Measurements from ENCODE around the gene SNRPA1.

Gene SNRPA1

GRCh38 chr15:101255615-101256241 is 39.3 kb downstream of the SNRPA1 start:
- DNase-seq, result no peak

- DNase-seq, result no peak
Observed at GRCh38 chr15:101255051-101255395, 40.0 kb downstream of the SNRPA1 start.

GRCh38 chr15:101254157-101255050 is 40.6 kb downstream of the SNRPA1 start:
- DNase-seq, result no peak

GRCh38 chr15:101252836-101253235 is 42.2 kb downstream of the SNRPA1 start:
- DNase-seq, result no peak

GRCh38 chr15:101251830-101252820 is 42.9 kb downstream of the SNRPA1 start, which contains the start of gene CHSY1:
CHSY1 (minus strand) TSS chr15:101252048; CDS start chr15:101251456, 592 bp downstream.
- peak; percentile 73 for DNase-seq

GRCh38 chr15:101250873-101251829 is 43.9 kb downstream of the SNRPA1 start:
- DNase-seq, result no peak

GRCh38 chr15:101250341-101250831 is 44.7 kb downstream of the SNRPA1 start:
- DNase-seq, result no peak

- DNase-seq, result no peak
Observed at GRCh38 chr15:101248274-101248673, 46.8 kb downstream of the SNRPA1 start.

GRCh38 chr15:101246824-101247745 is 48.0 kb downstream of the SNRPA1 start:
- DNase-seq, result no peak

GRCh38 chr15:101246391-101246790 is 48.7 kb downstream of the SNRPA1 start:
- no peak for DNase-seq

- DNase-seq, result no peak
Observed at GRCh38 chr15:101244889-101245668, 50.0 kb downstream of the SNRPA1 start.

GRCh38 chr15:101244036-101244781 is 50.8 kb downstream of the SNRPA1 start:
- no peak for DNase-seq

GRCh38 chr15:101243420-101243819 is 51.6 kb downstream of the SNRPA1 start:
- DNase-seq, result no peak

GRCh38 chr15:101242999-101243336 is 52.1 kb downstream of the SNRPA1 start:
- DNase-seq, result no peak

GRCh38 chr15:101242160-101242998 is 52.7 kb downstream of the SNRPA1 start:
- no peak for DNase-seq

- DNase-seq, result no peak
Observed at GRCh38 chr15:101240358-101240757, 54.7 kb downstream of the SNRPA1 start.

- no peak for DNase-seq
Observed at GRCh38 chr15:101239724-101240136, 55.3 kb downstream of the SNRPA1 start.

GRCh38 chr15:101237251-101237650 is 57.8 kb downstream of the SNRPA1 start:
- DNase-seq, result no peak

All from NCI-H1048 (cell line).